Measurements from ENCODE around the gene ARID3A.

ARID3A gene

GRCh38 chr19:964761-965694 is 39.2 kb downstream of the ARID3A start:
- no peak overlapping the region for H3K27ac ChIP-seq
- no peak for TF ChIP-seq CTCF (IDR thresholded peaks at IDR 0.05)
- intact Hi-C loops (cut with DNase I; ENCODE audit: low total_unique reads): no loop called here

GRCh38 chr19:966485-967088 is 40.8 kb downstream of the ARID3A start:
- H3K4me3 ChIP-seq: no peak overlapping the region
- no peak overlapping the region for H3K27ac ChIP-seq
- no peak for DNase-seq
- H3K27me3 ChIP-seq: no peaks in the 10 kb centered on the region
- peaks cover 0 to 9% (median 5%) of the 10 kb centered on the region in 3 donors for H3K9me3 ChIP-seq
- intact Hi-C loops (cut with DNase I; ENCODE audit: low total_unique reads): no loop called here
- no peak for TF ChIP-seq CTCF (IDR thresholded peaks at IDR 0.05)
- H3K4me1 ChIP-seq: no peaks in the 10 kb centered on the region
- H3K36me3 ChIP-seq: peaks cover 8 to 65% (median 57%) of the 10 kb centered on the region in 3 donors

More at GRCh38 chr19:964761-965694, 39.2 kb downstream of the ARID3A start:
- DNase-seq: no peak
- Histone ChIP-seq H3K27me3 (peaks cover 0 to 3% of the 10 kb centered on the region in 2 donors), H3K4me1 (no peaks in the 10 kb centered on the region), H3K9me3 (no peaks in the 10 kb centered on the region), H3K36me3 (peaks cover 0 to 50% (median 42%) of the 10 kb centered on the region in 3 donors), H3K4me3 (no peak overlapping the region)

GRCh38 chr19:970695-971094 is 44.9 kb downstream of the ARID3A start:
- intact Hi-C loops (cut with DNase I; ENCODE audit: low total_unique reads): no loop called here
- H3K4me1 ChIP-seq: no peaks in the 10 kb centered on the region
- H3K27me3 ChIP-seq: peaks cover 0 to 19% of the 10 kb centered on the region in 2 donors
- no peak for DNase-seq
- H3K9me3 ChIP-seq: peaks cover 0 to 11% (median 5%) of the 10 kb centered on the region in 3 donors
- no peak overlapping the region for H3K4me3 ChIP-seq
- H3K36me3 ChIP-seq: peaks cover 8 to 53% (median 50%) of the 10 kb centered on the region in 3 donors
- no peak overlapping the region for H3K27ac ChIP-seq
- TF ChIP-seq CTCF (IDR thresholded peaks at IDR 0.05): peak in 1 of 2 experiments; percentile 29

GRCh38 chr19:971795-972194 is 46.0 kb downstream of the ARID3A start:
- Histone ChIP-seq H3K36me3 (peaks cover 8 to 48% (median 43%) of the 10 kb centered on the region in 3 donors), H3K27ac (no peak overlapping the region), H3K4me3 (no peak overlapping the region), H3K9me3 (peaks cover 0 to 11% (median 5%) of the 10 kb centered on the region in 3 donors), H3K27me3 (peaks cover 0 to 24% of the 10 kb centered on the region in 2 donors), H3K4me1 (no peaks in the 10 kb centered on the region)
- no peak for TF ChIP-seq CTCF (IDR thresholded peaks at IDR 0.05)
- intact Hi-C loops (cut with DNase I; ENCODE audit: low total_unique reads): no loop called here
- no peak for DNase-seq

GRCh38 chr19:972281-972680 is 46.4 kb downstream of the ARID3A start:
- Histone ChIP-seq H3K27me3 (peaks cover 0 to 29% of the 10 kb centered on the region in 2 donors), H3K4me3 (no peak overlapping the region), H3K36me3 (peaks cover 8 to 43% (median 39%) of the 10 kb centered on the region in 3 donors), H3K27ac (no peak overlapping the region), H3K4me1 (no peaks in the 10 kb centered on the region), H3K9me3 (peaks cover 0 to 11% (median 5%) of the 10 kb centered on the region in 3 donors)
- no peak for TF ChIP-seq CTCF (IDR thresholded peaks at IDR 0.05)
- intact Hi-C loops (cut with DNase I; ENCODE audit: low total_unique reads): no loop called here
- no peak for DNase-seq
